Measurements from ENCODE around the gene PAPPA.

The PAPPA gene

DNA sequence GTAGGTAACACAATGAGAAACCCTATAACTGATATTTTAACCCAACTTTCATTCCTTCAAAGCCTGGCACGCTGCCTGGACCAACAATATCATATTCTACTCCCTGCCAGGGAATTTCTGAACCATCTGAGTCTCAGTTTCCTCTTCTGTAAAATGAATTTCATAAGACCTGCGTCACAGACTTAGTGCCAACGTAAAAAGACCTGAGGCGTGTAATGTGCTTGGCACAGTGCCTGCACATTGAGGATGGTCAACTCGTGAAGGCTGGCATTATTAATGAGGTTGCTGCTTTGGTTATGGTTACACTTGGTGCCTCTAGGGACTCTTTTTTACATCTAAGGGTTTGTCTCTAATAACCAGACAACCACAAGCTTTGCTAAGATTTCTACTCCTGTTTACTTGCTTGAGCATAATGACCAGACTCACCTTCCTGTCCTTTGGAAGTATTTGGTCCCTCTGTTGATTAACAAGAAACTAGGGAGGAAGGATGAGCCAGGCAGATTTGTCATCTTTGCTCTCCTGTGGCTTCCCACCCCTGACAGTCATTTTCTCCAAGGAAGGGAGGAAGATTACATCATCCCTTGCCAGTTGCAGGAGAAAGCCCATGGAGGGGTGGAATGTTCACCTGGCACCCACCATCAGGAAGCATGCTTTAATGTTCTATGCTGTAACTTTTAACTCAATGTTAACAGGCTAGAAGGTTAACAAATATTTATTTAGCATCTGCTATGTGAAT is 79.0 kb downstream of the PAPPA start:
- no peak for DNase-seq

GRCh38 chr9:116233160-116233530 is 79.6 kb downstream of the PAPPA start:
- no peak for DNase-seq

DNA sequence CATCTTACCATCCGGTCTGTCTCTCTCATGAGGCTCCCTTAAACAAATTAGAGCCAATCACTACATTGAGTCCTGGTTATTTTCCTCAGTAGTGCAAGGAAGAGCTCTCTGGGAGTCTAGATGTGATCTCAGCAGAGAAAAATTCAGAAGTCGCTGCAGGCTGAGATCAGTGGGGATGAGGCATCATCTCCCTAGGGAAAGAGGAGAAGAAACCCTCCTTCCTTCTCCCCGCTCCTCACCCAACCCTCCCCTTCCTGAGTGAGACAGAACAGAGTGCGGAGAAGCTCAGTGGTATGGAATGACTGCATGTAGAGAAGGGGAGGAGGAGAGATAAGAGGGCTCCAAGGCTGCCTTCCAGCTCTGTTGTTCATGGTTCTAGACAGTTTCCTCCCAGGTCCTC is 80.5 kb downstream of the PAPPA start:
- DNase-seq, result no peak

- no peak for DNase-seq
Measured at GRCh38 chr9:116236979-116237378, 83.4 kb downstream of the PAPPA start.

DNA sequence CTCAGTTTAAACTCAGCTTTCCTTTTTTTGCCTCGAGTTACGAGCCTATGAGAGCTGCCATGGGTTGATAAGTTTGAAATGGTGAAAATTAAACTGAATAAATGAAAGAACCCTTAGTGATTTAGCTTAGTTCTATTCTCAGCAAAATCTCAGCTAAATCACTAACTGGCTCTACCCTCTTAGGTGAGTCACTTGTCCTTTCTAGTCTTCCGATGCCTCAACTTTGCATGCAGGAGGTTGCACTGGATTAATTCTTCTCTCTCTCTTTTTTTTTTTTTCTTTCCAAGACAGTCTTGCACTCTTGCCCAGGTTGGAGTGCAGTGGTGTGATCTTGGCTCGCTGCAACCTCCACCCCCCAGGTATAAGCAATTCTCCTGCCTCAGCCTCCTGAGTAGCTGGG is 83.9 kb downstream of the PAPPA start:
- no peak for DNase-seq

GRCh38 chr9:116238225-116238624 is 84.6 kb downstream of the PAPPA start:
- no peak for DNase-seq

- no peak for DNase-seq
Measured at GRCh38 chr9:116238776-116239340, 85.3 kb downstream of the PAPPA start.

DNA sequence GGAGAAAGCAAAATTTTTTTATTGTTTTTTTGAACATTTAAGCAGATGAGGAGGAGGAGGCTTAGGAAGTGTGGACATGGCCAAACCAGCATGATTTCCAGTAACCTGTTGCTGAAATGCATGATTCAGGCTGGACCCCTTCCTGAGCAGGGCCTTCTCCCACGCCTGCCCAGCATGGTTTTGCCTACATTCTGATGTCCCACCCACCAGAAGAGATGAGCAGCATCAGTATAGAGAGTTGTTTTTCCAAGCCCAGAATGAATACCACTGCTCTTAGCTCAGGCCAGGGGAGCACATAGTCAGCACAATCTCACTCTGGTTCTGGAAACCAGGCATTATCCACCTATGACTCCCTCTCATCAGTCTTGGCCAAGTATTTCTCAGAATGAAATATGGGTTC is 90.1 kb downstream of the PAPPA start:
- DNase-seq, result no peak

DNA sequence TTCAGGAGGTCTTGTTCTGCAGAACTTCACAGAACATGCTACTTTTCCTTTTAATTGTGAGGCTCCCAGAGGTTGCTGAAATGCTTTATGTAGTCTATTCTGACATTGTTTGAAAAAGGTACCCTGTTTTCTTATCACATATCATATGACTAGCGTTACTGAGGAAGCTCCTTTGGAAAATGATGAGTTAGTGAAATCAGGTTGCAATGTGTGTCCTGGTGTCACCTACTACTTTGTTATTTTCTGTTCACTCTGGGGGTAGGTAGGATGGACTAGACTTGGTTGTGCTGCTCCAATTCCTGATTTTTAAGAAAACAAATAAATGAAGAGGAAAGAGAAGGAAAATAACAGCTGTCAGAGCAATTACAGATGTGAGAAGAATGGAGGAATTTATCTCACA is 93.7 kb downstream of the PAPPA start:
- no peak for DNase-seq

GRCh38 chr9:116247791-116248374 is 94.3 kb downstream of the PAPPA start:
- no peak for DNase-seq

- DNase-seq, result no peak
Measured at GRCh38 chr9:116250891-116251290, 97.3 kb downstream of the PAPPA start.

DNA sequence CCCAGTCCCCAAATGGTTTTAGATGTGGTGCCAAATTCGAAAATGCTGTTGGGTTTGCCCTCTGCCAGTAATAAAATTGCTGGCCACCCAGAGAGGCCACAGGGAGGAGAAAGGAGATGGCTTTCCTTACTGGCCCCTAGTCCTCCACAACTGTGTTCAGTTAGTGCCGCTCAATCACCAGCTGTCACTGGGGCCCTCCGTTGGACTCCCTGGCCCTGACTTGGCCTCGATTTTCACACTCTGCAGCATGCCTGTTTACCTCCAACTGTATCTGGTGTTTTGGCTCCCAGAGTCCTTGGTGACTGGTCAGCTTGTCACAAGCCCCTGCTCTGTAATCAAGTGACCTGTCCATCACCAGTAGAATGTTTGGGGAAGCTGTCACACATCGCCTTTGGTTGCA is 97.8 kb downstream of the PAPPA start:
- DNase-seq, result no peak

DNA sequence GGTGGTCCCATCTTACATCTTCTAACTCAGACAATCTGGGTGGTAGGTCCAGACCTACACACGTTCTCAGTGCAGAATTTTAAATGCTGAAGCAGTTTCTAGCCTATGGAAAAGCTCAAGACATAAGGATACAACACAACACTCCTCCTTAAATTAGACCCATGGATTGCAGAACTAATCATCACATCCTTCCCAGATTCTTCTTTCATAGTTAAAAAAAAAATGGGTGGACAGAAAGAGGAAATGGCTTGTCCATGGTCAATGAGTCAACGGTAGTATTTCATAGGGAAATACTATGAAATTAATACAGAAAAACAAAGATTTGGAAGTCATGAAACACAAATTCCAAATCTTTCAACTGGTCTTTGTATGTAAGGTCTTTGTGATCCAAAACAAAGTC is 106.9 kb downstream of the PAPPA start:
- no peak for DNase-seq

DNA sequence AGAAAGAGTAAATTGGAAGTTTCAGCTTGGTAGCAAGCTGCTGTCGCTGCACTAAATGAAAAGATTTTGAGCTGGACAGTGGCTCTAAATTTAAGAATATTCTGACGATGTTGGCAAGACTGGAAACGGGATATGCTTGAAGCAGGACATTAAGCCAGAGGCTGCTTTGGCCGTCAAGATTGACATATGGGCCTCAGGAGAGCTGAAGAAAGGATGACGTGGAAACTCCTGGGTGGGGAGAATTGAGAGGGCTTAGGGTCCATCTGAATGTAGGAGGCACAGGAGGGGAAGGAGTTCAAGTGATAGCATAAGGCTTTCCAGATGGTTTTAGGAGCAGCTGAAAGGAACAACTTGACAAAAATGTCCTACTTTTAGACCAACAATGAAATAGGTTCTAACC is 108.9 kb downstream of the PAPPA start:
- no peak for DNase-seq

DNA sequence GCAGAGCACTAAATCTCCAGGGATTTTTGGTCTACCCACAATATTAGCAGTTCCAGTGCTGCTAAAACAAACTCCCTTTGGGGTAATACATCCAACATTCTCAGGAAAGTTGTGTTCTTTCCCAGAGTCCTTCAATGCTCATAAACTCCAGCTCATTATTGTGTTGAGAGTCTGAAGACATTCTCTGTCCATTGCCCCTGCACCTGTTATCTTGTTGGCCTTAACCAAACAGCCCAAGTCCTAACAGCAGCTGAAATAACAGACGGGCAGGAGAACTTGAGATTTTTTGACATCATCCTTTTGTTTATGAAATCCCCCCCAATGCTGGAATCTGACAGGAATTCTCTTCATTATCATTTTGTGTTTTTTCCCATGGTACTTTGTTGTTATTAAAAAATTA is 110.8 kb downstream of the PAPPA start:
- no peak for DNase-seq

DNA sequence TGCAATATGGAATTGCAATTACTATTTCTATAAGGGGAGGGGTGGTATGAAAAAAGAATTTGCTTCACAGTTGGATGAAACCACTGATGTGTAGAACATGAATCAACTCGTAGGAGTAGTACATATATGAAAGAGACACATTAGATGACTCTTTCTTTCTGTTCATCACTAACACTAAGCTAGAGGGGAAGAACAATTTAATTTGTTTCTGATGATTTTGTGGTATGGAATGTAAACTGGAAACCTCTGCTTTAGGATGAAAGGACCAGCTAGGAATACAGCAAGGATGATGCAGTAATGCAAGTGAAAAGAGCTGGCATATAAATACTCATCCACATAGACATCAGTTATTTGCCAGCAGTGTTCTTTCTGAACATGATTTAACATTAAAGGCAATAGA is 113.4 kb downstream of the PAPPA start:
- DNase-seq, result no peak

- DNase-seq, result no peak
Measured at GRCh38 chr9:116269250-116269649, 115.7 kb downstream of the PAPPA start.

GRCh38 chr9:116270546-116270945 is 117.0 kb downstream of the PAPPA start:
- no peak for DNase-seq

- no peak for DNase-seq
Measured at GRCh38 chr9:116271340-116271739, 117.7 kb downstream of the PAPPA start.

GRCh38 chr9:116271991-116272390 is 118.4 kb downstream of the PAPPA start:
- no peak for DNase-seq

DNA sequence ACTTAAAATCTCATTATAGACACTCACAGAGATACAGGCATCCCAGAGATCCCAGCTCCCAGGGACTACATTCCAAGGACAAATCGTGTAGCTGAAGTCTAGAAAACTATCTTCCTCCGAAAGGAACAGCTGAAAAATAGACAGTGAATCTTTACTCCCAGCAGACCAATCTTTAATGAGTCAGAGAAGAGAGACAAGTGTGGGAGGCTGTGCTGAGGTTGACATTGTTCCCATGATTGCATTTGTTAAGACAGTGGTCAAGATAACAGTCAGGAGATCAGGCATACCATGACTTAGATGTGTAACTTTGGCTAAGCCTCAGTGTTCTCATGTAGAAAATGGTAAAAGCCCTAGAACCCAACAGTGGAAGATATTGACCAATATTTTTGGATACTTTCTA is 120.7 kb downstream of the PAPPA start:
- DNase-seq, result no peak

DNA sequence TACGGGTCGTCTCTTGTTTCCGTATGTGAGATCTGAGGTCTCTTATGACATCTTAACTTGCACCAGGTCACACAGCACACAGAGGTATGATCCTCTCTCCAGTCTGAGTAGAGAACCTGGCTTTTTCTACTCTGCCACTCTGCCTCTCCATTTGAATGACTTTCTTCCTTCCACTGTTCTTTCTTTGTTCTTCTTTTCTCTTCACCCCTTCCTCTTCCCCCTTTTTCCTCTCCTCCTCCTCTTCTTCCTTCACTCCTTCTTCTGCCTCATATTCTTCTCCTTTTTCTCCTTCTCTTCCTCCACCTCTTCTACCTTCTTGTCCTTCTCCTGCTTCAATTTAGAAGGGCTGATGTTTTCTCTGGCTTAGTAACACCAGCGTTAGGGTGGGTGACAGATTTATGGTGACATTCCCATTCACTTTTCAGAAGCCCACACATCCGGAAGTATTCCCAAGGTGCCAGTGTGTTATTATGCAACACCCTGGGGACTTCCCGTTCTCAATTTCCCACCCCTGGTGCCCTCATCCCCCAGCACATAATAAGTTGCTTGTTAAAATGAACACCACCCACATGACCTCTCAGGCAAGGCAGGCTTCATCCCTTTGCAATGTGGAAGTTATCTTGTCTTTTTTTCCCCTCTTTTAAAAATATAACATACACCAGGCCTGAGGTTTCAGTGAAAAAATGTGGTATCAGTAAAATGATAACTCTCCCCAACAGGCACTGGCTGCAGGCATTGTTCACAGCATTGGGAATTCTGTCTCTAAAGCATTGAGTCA is 122.0 kb downstream of the PAPPA start:
- no peak for DNase-seq

- DNase-seq, result no peak
Measured at GRCh38 chr9:116276196-116276493, 122.6 kb downstream of the PAPPA start.

DNA sequence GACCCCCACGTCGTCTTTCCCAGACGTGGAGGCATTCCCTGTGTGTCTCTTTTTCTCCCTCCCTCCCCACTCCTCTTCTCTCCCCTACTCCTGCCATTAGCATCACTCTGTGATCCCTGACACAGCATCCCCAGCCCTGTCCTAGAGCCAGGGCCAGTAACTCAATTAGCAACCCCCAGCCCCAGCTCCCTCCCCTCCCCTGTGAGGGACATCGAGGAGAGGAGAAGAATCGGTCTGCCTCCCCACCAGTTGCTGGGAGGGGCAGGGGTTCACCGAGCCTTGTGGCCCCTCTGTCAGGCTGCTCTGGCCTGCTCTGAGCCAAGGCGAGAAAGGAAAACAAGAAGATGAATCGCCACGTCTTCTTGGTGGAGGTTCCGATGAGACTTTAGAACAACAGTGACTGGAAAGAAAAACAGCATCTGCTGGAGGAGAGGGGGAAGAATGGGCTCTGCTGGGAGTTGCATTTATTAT is 123.1 kb downstream of the PAPPA start:
- DNase-seq, result no peak

All from stimulated activated CD4-positive, alpha-beta T cell treated with anti-CD3 and anti-CD28 coated beads, Interleukin-4, amount 100 ng/mL, for 24 hours (primary cell).